SU-DHL-6 (cell line): ENCODE measurements around the gene PPP1CA.

Experiments used
- H2AFZ ChIP-seq: fragments of 200-600 bp; sonication (generic); 2 replicates; pipeline ENCODE4 v1.6.1; 2014; ENCODE audit warnings: low read depth, mild to moderate bottlenecking, moderate library complexity, mixed read lengths, antibody characterized with exemption, low read length; ENCODE audit not compliant: severe bottlenecking
- H3F3A ChIP-seq: fragments of 200-600 bp; shearing (Covaris generic); 2 replicates; pipeline ENCODE4 v1.6.0; 2016; ENCODE audit warnings: antibody characterized with exemption, mild to moderate bottlenecking; ENCODE audit not compliant: insufficient read depth
- H3K27ac ChIP-seq: fragments of 200-600 bp; sonication (generic); 2 replicates; pipeline ENCODE4 v1.5.1; 2016; ENCODE audit warnings: low read depth, mild to moderate bottlenecking, low read length, moderate library complexity, mixed read lengths
- H3K27me3 ChIP-seq: fragments of 200-600 bp; sonication (generic), shearing (Covaris generic); 2 replicates; pipeline ENCODE4 v1.6.0; 2014; ENCODE audit warnings: mild to moderate bottlenecking, low read length
- H3K36me3 ChIP-seq: fragments of 200-600 bp; sonication (generic); 2 replicates; pipeline ENCODE4 v1.6.1; 2014; ENCODE audit warnings: mild to moderate bottlenecking, low read length, mixed read lengths
- H3K4me2 ChIP-seq: fragments of 300-600, 200-600 bp; shearing (Covaris generic), sonication (generic); 2 replicates; pipeline ENCODE4 v1.6.0; 2014; ENCODE audit warnings: low read length, low read depth, mild to moderate bottlenecking; ENCODE audit not compliant: poor library complexity, severe bottlenecking
- H3K4me3 ChIP-seq: fragments of 200-600 bp; sonication (generic); 2 replicates; pipeline ENCODE4 v1.5.1; 2014; ENCODE audit warnings: antibody characterized with exemption, low read length, mild to moderate bottlenecking, mixed read lengths; ENCODE audit not compliant: insufficient read depth, poor library complexity, severe bottlenecking
- H3K79me2 ChIP-seq: fragments of 200-600 bp; sonication (generic); 2 replicates; pipeline ENCODE4 v1.6.1; 2014; ENCODE audit warnings: mild to moderate bottlenecking, low read length, moderate library complexity; ENCODE audit not compliant: insufficient read depth
- H3K9ac ChIP-seq: fragments of 200-600 bp; sonication (generic); 2 replicates; pipeline ENCODE4 v1.7.0; 2014; ENCODE audit warnings: mild to moderate bottlenecking, low read length
- H3K9me2 ChIP-seq: fragments of 200-600 bp; sonication (generic); replicated peaks from 2 replicates; pipeline ENCODE4 v1.6.1; 2014; ENCODE audit warnings: low read length; ENCODE audit not compliant: insufficient read depth
- H3K9me3 ChIP-seq: fragments of 200-600 bp; sonication (generic); 2 replicates; pipeline ENCODE4 v1.6.1; 2014; ENCODE audit warnings: low read length, mixed read lengths; ENCODE audit not compliant: insufficient read depth
- H4K20me1 ChIP-seq: fragments of 200-600 bp; sonication (generic); 2 replicates; pipeline ENCODE4 v1.6.1; 2014; ENCODE audit warnings: low read depth, mild to moderate bottlenecking, antibody characterized with exemption, low read length, moderate library complexity, mixed read lengths
- EZH2phosphoT487 ChIP-seq: fragments of 200-600 bp; sonication (generic), shearing (Covaris generic); conservative IDR thresholded peaks from 2 replicates; pipeline ENCODE4 v1.6.1; 2018; ENCODE audit warnings: mild to moderate bottlenecking, antibody characterized with exemption, low read length, moderate library complexity, mixed read lengths
- TF ChIP-seq, protein P1 (sequence below): fragments of 200-600 bp; sonication (generic); IDR thresholded peaks from one replicate; pipeline ENCODE4 v1.5.1; 2017; ENCODE audit warnings: antibody characterized with exemption, mild to moderate bottlenecking, low read length, moderate library complexity; ENCODE audit not compliant: insufficient read depth, poor library complexity, severe bottlenecking

Gene PPP1CA

DNA sequence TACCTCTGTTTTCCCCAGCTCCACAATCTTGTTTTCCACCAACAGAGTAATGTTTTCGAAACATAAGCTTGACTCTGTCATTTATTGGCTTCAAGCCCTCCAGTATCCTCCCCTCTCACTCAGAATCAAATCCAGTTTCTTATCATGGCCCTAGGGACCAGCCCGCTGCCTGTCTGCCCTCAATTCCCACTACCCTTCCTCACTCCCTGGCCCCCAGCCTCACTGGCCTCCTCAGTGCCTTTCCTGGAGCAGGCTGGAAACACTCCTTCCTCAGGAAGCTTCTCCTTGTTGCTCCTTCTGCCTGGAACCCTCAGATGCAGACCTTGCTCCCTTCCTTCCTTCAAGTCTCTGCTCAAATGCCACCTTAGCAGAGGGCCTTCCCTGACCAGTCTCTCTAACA, 52.2 kb downstream of the PPP1CA start:
- Histone ChIP-seq H3K79me2 (no peaks in the 10 kb centered on the region), H3F3A (peaks cover 11% of the 10 kb centered on the region), H3K4me2 (no peak overlapping the region), H3K27me3 (no peaks in the 10 kb centered on the region), H3K27ac (no peak overlapping the region), H3K9me3 (no peaks in the 10 kb centered on the region), H2AFZ (no peak overlapping the region), H3K36me3 (no peaks in the 10 kb centered on the region), H4K20me1 (no peaks in the 10 kb centered on the region), H3K9me2 (no peaks in the 10 kb centered on the region), H3K4me3 (no peak overlapping the region), H3K9ac (no peak overlapping the region)
- TF ChIP-seq, protein P1, sequence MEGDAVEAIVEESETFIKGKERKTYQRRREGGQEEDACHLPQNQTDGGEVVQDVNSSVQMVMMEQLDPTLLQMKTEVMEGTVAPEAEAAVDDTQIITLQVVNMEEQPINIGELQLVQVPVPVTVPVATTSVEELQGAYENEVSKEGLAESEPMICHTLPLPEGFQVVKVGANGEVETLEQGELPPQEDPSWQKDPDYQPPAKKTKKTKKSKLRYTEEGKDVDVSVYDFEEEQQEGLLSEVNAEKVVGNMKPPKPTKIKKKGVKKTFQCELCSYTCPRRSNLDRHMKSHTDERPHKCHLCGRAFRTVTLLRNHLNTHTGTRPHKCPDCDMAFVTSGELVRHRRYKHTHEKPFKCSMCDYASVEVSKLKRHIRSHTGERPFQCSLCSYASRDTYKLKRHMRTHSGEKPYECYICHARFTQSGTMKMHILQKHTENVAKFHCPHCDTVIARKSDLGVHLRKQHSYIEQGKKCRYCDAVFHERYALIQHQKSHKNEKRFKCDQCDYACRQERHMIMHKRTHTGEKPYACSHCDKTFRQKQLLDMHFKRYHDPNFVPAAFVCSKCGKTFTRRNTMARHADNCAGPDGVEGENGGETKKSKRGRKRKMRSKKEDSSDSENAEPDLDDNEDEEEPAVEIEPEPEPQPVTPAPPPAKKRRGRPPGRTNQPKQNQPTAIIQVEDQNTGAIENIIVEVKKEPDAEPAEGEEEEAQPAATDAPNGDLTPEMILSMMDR, result no peak
- no peak for TF ChIP-seq EZH2phosphoT487

DNA sequence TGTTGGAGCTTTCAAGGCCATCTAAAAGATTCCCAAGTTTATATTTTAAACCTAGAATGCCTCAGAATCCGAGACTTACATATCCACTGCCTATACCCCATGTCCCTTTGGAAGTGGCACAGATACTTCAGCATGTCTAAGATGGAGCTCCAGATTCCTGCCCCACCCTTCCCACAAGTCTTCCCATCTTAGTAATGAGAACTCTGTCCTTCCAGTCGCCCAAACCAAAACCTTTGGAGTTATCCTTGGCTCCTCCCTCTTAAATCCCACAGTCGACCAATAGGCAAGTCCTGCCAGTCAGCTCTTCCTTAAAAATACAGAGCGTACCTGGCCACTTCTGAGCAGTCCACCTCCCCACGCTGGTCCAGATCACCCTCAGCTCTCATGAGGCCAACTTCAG, 52.6 kb downstream of the PPP1CA start:
- H4K20me1 ChIP-seq, result no peaks in the 10 kb centered on the region
- no peaks in the 10 kb centered on the region for H3K9me2 ChIP-seq
- no peak overlapping the region for H2AFZ ChIP-seq
- H3K4me3 ChIP-seq, result no peak overlapping the region
- H3F3A ChIP-seq, result peaks cover 7% of the 10 kb centered on the region
- no peaks in the 10 kb centered on the region for H3K27me3 ChIP-seq
- no peaks in the 10 kb centered on the region for H3K79me2 ChIP-seq
- TF ChIP-seq, protein P1, result no peak
- no peak for TF ChIP-seq EZH2phosphoT487
- H3K27ac ChIP-seq, result no peak overlapping the region
- H3K9ac ChIP-seq, result no peak overlapping the region
- H3K36me3 ChIP-seq, result no peaks in the 10 kb centered on the region
- no peaks in the 10 kb centered on the region for H3K9me3 ChIP-seq
- H3K4me2 ChIP-seq, result no peak overlapping the region
